ENCODE measurements around the gene RGL2. TPM values are rescaled to one million over a fixed set of nuclear protein-coding genes. Genes with fewer than 3 reads are reported as not detected.

The RGL2 gene
- total and polyA plus RNA-seq, 2 of the 13 experiments (the other 11 are each of a cell fraction or from before 2014, with no cell fraction given), result 22.9 to 47.4 TPM

DNA sequence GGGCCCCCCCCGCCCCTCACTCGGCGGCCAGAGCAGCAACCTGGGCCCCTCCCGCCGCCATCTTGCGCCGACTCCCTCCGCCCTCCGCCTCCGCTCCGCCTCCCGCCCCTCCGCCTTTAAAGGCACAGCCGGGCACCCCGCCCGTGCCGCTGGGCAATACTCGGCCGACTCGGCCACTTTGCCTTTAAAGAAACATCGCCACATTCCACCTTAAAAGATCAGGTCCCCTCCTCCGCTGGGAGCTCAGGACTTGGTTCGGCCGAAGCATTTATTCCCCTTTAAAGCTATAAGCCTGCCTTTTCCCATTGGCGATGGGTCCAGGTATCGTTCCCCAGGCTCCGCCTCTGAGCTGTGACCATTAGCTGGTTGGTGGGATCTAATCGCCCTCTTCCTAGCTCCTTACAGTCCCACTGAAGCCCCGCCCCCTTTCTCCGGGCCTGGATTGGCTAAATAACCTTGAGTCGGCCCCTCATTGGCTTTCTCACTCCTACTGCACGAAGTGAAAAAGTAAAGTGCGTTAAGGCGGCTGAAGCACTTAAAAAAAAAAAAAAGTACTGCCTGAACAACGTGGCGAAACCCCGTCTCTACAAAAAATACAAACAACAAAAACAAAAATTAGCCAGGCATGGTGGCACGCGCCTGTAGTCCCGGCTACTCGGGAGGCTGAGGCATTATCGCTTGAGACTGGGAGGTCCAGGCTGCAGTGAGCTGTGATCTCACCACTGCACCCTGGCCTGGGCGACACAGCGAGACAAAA is 19.1 kb upstream of the RGL2 start, which contains the start of gene ZBTB22 (continued):
- peak; percentile 48; the same call in 1 of the 2 replicates for TF ChIP-seq ZNF567 (CRISPR knock-in tag; IDR thresholded peaks at IDR 0.05; ENCODE audit: borderline replicate concordance)
- 0 out of 2 replicates have a peak, but pooled peaks have one; percentile 45 for TF ChIP-seq KMT2A (CRISPR knock-in tag; IDR thresholded peaks at IDR 0.05)
- TF ChIP-seq, protein P1, sequence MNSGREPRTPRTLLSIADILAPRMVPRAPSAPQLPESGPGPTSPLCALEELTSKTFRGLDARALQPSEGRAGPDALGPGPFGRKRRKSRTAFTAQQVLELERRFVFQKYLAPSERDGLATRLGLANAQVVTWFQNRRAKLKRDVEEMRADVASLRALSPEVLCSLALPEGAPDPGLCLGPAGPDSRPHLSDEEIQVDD (CRISPR knock-in tag; IDR thresholded peaks at IDR 0.05; ENCODE audit: borderline replicate concordance), result 0 out of 2 replicates have a peak, but pooled peaks have one; percentile 29
- TF ChIP-seq, protein P2, sequence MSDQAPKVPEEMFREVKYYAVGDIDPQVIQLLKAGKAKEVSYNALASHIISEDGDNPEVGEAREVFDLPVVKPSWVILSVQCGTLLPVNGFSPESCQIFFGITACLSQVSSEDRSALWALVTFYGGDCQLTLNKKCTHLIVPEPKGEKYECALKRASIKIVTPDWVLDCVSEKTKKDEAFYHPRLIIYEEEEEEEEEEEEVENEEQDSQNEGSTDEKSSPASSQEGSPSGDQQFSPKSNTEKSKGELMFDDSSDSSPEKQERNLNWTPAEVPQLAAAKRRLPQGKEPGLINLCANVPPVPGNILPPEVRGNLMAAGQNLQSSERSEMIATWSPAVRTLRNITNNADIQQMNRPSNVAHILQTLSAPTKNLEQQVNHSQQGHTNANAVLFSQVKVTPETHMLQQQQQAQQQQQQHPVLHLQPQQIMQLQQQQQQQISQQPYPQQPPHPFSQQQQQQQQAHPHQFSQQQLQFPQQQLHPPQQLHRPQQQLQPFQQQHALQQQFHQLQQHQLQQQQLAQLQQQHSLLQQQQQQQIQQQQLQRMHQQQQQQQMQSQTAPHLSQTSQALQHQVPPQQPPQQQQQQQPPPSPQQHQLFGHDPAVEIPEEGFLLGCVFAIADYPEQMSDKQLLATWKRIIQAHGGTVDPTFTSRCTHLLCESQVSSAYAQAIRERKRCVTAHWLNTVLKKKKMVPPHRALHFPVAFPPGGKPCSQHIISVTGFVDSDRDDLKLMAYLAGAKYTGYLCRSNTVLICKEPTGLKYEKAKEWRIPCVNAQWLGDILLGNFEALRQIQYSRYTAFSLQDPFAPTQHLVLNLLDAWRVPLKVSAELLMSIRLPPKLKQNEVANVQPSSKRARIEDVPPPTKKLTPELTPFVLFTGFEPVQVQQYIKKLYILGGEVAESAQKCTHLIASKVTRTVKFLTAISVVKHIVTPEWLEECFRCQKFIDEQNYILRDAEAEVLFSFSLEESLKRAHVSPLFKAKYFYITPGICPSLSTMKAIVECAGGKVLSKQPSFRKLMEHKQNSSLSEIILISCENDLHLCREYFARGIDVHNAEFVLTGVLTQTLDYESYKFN (CRISPR knock-in tag; conservative IDR thresholded peaks at IDR 0.05), result no peak; the same call in 1 of the 2 replicates
- TF ChIP-seq, protein P3, sequence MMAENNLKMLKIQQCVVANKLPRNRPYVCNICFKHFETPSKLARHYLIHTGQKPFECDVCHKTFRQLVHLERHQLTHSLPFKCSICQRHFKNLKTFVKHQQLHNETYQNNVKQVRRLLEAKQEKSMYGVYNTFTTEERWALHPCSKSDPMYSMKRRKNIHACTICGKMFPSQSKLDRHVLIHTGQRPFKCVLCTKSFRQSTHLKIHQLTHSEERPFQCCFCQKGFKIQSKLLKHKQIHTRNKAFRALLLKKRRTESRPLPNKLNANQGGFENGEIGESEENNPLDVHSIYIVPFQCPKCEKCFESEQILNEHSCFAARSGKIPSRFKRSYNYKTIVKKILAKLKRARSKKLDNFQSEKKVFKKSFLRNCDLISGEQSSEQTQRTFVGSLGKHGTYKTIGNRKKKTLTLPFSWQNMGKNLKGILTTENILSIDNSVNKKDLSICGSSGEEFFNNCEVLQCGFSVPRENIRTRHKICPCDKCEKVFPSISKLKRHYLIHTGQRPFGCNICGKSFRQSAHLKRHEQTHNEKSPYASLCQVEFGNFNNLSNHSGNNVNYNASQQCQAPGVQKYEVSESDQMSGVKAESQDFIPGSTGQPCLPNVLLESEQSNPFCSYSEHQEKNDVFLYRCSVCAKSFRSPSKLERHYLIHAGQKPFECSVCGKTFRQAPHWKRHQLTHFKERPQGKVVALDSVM (CRISPR knock-in tag; IDR thresholded peaks at IDR 0.05), result no peak
- TF ChIP-seq, protein P4, sequence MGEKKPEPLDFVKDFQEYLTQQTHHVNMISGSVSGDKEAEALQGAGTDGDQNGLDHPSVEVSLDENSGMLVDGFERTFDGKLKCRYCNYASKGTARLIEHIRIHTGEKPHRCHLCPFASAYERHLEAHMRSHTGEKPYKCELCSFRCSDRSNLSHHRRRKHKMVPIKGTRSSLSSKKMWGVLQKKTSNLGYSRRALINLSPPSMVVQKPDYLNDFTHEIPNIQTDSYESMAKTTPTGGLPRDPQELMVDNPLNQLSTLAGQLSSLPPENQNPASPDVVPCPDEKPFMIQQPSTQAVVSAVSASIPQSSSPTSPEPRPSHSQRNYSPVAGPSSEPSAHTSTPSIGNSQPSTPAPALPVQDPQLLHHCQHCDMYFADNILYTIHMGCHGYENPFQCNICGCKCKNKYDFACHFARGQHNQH (CRISPR knock-in tag; IDR thresholded peaks at IDR 0.05), result peak; percentile 36; the same call in 1 of the 2 replicates
- TF ChIP-seq, protein P5, sequence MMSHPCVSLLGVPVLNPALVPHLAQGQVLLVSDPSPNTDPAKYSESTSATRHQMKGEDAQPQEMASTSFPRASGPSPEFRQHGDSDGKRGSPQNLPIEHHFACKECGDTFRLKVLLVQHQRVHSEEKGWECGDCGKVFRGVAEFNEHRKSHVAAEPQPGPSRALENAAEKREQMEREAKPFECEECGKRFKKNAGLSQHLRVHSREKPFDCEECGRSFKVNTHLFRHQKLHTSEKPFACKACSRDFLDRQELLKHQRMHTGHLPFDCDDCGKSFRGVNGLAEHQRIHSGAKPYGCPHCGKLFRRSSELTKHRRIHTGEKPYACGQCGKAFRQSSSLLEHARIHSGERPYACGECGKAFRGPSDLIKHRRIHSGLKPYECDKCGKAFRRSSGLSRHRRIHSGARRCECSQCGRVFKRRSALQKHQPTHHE (CRISPR knock-in tag; IDR thresholded peaks at IDR 0.05; ENCODE audit: borderline replicate concordance), result 0 out of 2 replicates have a peak, but pooled peaks have one; percentile 43
- TF ChIP-seq, protein P6, sequence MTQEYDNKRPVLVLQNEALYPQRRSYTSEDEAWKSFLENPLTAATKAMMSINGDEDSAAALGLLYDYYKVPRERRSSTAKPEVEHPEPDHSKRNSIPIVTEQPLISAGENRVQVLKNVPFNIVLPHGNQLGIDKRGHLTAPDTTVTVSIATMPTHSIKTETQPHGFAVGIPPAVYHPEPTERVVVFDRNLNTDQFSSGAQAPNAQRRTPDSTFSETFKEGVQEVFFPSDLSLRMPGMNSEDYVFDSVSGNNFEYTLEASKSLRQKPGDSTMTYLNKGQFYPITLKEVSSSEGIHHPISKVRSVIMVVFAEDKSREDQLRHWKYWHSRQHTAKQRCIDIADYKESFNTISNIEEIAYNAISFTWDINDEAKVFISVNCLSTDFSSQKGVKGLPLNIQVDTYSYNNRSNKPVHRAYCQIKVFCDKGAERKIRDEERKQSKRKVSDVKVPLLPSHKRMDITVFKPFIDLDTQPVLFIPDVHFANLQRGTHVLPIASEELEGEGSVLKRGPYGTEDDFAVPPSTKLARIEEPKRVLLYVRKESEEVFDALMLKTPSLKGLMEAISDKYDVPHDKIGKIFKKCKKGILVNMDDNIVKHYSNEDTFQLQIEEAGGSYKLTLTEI (CRISPR knock-in tag; conservative IDR thresholded peaks at IDR 0.05), result no peak
- TF ChIP-seq SMAD1 (CRISPR knock-in tag; IDR thresholded peaks at IDR 0.05; ENCODE audit: borderline replicate concordance, low read depth), result 0 out of 2 replicates have a peak, but pooled peaks have one; percentile 29
- TF ChIP-seq ERF (CRISPR knock-in tag; IDR thresholded peaks at IDR 0.05), result peak; percentile 54; the same call in 1 of the 2 replicates
- TF ChIP-seq TRIM24 (CRISPR knock-in tag; IDR thresholded peaks at IDR 0.05), result no peak
- TF ChIP-seq ZNF670 (CRISPR knock-in tag; IDR thresholded peaks at IDR 0.05; ENCODE audit: borderline replicate concordance), result no peak
- TF ChIP-seq, protein P7, sequence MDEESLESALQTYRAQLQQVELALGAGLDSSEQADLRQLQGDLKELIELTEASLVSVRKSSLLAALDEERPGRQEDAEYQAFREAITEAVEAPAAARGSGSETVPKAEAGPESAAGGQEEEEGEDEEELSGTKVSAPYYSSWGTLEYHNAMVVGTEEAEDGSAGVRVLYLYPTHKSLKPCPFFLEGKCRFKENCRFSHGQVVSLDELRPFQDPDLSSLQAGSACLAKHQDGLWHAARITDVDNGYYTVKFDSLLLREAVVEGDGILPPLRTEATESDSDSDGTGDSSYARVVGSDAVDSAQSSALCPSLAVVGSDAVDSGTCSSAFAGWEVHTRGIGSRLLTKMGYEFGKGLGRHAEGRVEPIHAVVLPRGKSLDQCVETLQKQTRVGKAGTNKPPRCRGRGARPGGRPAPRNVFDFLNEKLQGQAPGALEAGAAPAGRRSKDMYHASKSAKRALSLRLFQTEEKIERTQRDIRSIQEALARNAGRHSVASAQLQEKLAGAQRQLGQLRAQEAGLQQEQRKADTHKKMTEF (CRISPR knock-in tag; IDR thresholded peaks at IDR 0.05), result peak; percentile 53

Measured in HepG2 (cell line).